Kidney (tissue), 14 donors: Measurements from ENCODE around the gene IKZF1. TPM values are rescaled to one million over a fixed set of nuclear protein-coding genes. Genes with fewer than 3 reads are reported as not detected.

Experiments used
- DNase-seq, 5 donors: peaks; one replicate each; pipeline ENCODE4 v3.0.0-alpha.2; 2013 to 2020
- FAIRE-seq: peaks from 2 replicates; lab custom pipeline; 2012; peaks lifted over from hg19 to GRCh38; lab: Jason Lieb, UNC
- H3K27ac ChIP-seq, 2 donors: one replicate each; pipeline ENCODE4 v1.7.0; 2013; ENCODE audit warnings: low read depth in 2 of 2, low read length in 2 of 2, inconsistent platforms in 1 of 2
- H3K27me3 ChIP-seq: one replicate; pipeline ENCODE4 v1.7.1; 2013; ENCODE audit warnings: low read length, inconsistent platforms; ENCODE audit not compliant: control insufficient read depth, insufficient read depth
- H3K36me3 ChIP-seq, 3 donors: one replicate each; pipeline versions ENCODE4 v1.7.0 to v1.7.1; 2013; ENCODE audit warnings: low read length in 3 of 3, control low read depth in 1 of 3, inconsistent platforms in 1 of 3; ENCODE audit not compliant: insufficient read depth in 3 of 3, control insufficient read depth in 2 of 3
- H3K4me1 ChIP-seq, 3 donors: one replicate each; pipeline versions ENCODE4 v1.7.0 to v1.7.1; 2013; ENCODE audit warnings: low read length in 3 of 3, inconsistent platforms in 1 of 3, low read depth in 1 of 3; ENCODE audit not compliant: control insufficient read depth in 2 of 3, insufficient read depth in 2 of 3
- H3K4me3 ChIP-seq, 3 donors: one replicate each; pipeline versions ENCODE4 v1.7.0 to v1.8.1; 2013; ENCODE audit warnings: low read length in 3 of 3, control low read depth in 1 of 3, inconsistent platforms in 1 of 3
- H3K9ac ChIP-seq, 3 donors: one replicate each; pipeline versions ENCODE4 v1.7.0 to v1.7.1; 2013; ENCODE audit warnings: low read length in 3 of 3, control low read depth in 1 of 3, inconsistent platforms in 1 of 3
- H3K9me3 ChIP-seq, 3 donors: one replicate each; pipeline versions ENCODE4 v1.7.0 to v1.7.1; 2013; ENCODE audit warnings: low read length in 3 of 3, control low read depth in 1 of 3, inconsistent platforms in 1 of 3; ENCODE audit not compliant: control insufficient read depth in 2 of 3, insufficient read depth in 1 of 3
- intact Hi-C: fragments of 100-400 bp; cut with DNase I; formaldehyde crosslinking; loops from one replicate; pipeline ENCODE4 v1.11.1; 2022
- polyA plus RNA-seq: library from polyadenylated mRNA; stranded (reverse); fragments of 350-450 nt; fragmentation: Illumina TruSeq; extraction: RNeasy Lipid Tissue Mini Kit (QIAGEN cat#74804); gene quantifications from one replicate; pipeline ENCODE4 v1.2.3, GENCODE V29; 2014; ENCODE audit warnings: low read depth, low replicate concordance; ENCODE audit not compliant: insufficient read depth
- total RNA-seq: library from RNA; stranded (reverse); fragmentation: NEBNext Ultra II Directional; extraction: Animal tissue kit (Norgen Biotek cat#: 25700); gene quantifications from one replicate; pipeline ENCODE4 v1.2.1, GENCODE V29; 2021
- TF ChIP-seq, protein P1 (sequence below): IDR thresholded peaks from 3 replicates; pipeline ENCODE4 v1.5.1; 2012; ENCODE audit warnings: mild to moderate bottlenecking, moderate library complexity, borderline replicate concordance; ENCODE audit not compliant: insufficient read depth; ENCODE audit errors: extremely low read depth
- donor health status: control.
- donor health status: control.
- donor health status: control.
- donor health status: control.
- donor health status: control.
- donor health status: DM: yes; HTN: yes; CAD: no.
- donor health status: Normal renal cell carcinoma (clear cell type).

IKZF1 gene
- total and polyA plus RNA-seq, 2 donors from 2014 or later, result 0.52 to 36.8 TPM

GRCh38 chr7:50268990-50269389 lies 35.5 kb upstream of the IKZF1 start:
- intact Hi-C loops, result no loop called here
- Histone ChIP-seq H3K4me3 (no peak overlapping the region), H3K27ac (no peak overlapping the region), H3K9ac (no peak overlapping the region), H3K4me1 (no peaks in the 10 kb centered on the region), H3K27me3 (no peaks in the 10 kb centered on the region), H3K9me3 (no peaks in the 10 kb centered on the region), H3K36me3 (no peaks in the 10 kb centered on the region)
- DNase-seq (no peak), FAIRE-seq (no peak)
- TF ChIP-seq, protein P1, sequence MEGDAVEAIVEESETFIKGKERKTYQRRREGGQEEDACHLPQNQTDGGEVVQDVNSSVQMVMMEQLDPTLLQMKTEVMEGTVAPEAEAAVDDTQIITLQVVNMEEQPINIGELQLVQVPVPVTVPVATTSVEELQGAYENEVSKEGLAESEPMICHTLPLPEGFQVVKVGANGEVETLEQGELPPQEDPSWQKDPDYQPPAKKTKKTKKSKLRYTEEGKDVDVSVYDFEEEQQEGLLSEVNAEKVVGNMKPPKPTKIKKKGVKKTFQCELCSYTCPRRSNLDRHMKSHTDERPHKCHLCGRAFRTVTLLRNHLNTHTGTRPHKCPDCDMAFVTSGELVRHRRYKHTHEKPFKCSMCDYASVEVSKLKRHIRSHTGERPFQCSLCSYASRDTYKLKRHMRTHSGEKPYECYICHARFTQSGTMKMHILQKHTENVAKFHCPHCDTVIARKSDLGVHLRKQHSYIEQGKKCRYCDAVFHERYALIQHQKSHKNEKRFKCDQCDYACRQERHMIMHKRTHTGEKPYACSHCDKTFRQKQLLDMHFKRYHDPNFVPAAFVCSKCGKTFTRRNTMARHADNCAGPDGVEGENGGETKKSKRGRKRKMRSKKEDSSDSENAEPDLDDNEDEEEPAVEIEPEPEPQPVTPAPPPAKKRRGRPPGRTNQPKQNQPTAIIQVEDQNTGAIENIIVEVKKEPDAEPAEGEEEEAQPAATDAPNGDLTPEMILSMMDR, result no peak

DNA sequence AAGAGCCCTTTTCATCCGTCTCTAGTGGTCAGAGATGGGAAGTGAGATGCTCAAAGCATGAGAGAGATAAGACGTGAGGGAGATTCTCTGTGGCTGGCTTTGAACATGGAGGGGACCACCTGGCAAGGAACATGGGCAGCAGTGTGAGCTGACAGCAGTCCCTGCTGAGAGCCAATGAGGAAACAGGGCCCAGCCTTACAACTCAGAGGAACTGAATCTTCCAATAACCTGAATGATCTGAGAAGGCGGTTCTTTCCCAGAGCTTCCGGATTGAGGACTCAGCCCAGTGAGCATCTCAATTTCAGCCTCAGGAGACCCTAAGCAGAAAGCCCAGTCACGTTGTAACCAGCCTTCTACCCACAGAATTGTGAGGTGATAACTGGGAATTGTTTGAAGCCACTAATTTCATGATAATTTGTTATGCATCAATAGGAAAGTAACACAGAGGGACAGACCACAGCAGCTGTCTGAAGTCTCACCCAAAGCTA lies 33.9 kb upstream of the IKZF1 start:
- no peaks in the 10 kb centered on the region for H3K9me3 ChIP-seq
- no peak for FAIRE-seq
- no peaks in the 10 kb centered on the region for H3K27me3 ChIP-seq
- intact Hi-C loops, result no loop called here
- H3K4me1 ChIP-seq, result no peaks in the 10 kb centered on the region
- H3K9ac ChIP-seq, result no peak overlapping the region
- TF ChIP-seq, protein P1, result no peak
- H3K4me3 ChIP-seq, result no peak overlapping the region
- no peak for DNase-seq
- H3K27ac ChIP-seq, result no peak overlapping the region
- H3K36me3 ChIP-seq, result no peaks in the 10 kb centered on the region

DNA sequence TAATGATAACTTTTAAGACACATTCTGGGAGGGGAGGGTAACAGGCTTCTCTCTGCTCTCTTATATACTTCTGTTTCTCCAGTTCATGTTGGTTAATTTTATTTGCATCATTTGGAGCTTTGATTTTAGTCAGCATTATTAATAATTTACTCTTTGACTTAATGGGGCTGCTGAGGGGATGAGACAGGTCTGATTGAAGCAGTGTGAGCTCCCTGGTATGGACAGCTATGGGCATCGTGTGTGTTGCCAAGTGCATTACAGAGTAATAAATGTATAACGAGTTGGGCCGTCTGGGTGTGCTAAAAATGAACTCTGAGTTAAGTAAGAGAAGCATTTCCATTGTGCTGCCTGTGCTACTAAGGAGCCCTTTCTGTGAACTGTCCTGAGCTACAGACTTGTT lies 31.7 kb upstream of the IKZF1 start:
- no peak overlapping the region for H3K4me3 ChIP-seq
- FAIRE-seq (no peak), DNase-seq (no peak)
- no peak overlapping the region for H3K9ac ChIP-seq
- intact Hi-C loops, result no loop called here
- no peaks in the 10 kb centered on the region for H3K27me3 ChIP-seq
- TF ChIP-seq, protein P1, result no peak
- H3K36me3 ChIP-seq, result no peaks in the 10 kb centered on the region
- no peak overlapping the region for H3K27ac ChIP-seq
- H3K9me3 ChIP-seq, result no peaks in the 10 kb centered on the region
- H3K4me1 ChIP-seq, result no peaks in the 10 kb centered on the region

DNA sequence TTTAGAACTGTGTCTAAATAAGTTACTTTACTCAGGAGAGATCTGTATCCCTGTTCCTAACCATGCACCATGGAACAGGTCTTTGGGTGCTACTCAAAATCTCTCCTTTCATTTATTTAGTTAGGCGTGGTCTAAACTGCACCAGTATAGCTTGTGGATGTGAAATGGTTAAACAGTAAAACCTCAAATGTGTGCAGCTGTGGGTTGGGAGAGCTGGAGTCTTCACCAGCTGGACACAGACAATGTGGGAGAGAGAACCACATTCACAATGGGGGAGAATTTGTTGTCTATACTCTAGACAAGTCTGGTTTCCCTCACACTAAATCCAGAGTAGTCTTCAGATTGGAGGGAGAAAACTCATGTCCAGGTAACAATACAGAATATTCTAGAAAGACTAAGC lies 31.2 kb upstream of the IKZF1 start:
- Histone ChIP-seq H3K4me3 (no peak overlapping the region), H3K9ac (no peak overlapping the region), H3K9me3 (no peaks in the 10 kb centered on the region), H3K27ac (no peak overlapping the region), H3K4me1 (no peaks in the 10 kb centered on the region), H3K27me3 (no peaks in the 10 kb centered on the region), H3K36me3 (no peaks in the 10 kb centered on the region)
- DNase-seq (no peak), FAIRE-seq (no peak)
- intact Hi-C loops, result no loop called here
- TF ChIP-seq, protein P1, result no peak
